K562 (cell line): ENCODE results near the gene MAST1. TPM values are rescaled to one million over a fixed set of nuclear protein-coding genes. Genes with fewer than 3 reads are reported as not detected.
A peak's percentile ranks its signal among the peaks of the same experiment; 100 is the strongest.

ENCODE experiments used
- ARID3B ChIP-seq: fragments of 250-450 bp; sonication (Bioruptor Pico); IDR thresholded peaks from 2 replicates; pipeline ENCODE4 v1.4.0; 2020; ENCODE audit warnings: borderline replicate concordance
- CREB5 ChIP-seq: fragments of 250-450 bp; sonication (Bioruptor Pico); IDR thresholded peaks from 2 replicates; pipeline ENCODE4 v1.5.0; 2020; ENCODE audit warnings: mild to moderate bottlenecking
- HMG20A ChIP-seq: fragments of 450-650 bp; formaldehyde crosslinking; conservative IDR thresholded peaks from 2 replicates; pipeline ENCODE4 v1.4.0; 2020; ENCODE audit warnings: mild to moderate bottlenecking, mixed read lengths
- KAT7 ChIP-seq: sonication (generic); formaldehyde crosslinking; IDR thresholded peaks from 2 replicates; pipeline ENCODE4 v1.8.0; 2022; ENCODE audit warnings: missing genetic modification reagents, mild to moderate bottlenecking, borderline replicate concordance
- NFE2 ChIP-seq: IDR thresholded peaks from 2 replicates; pipeline ENCODE4 v1.6.1; 2014; ENCODE audit warnings: antibody characterized with exemption, low read depth
- PHF20 ChIP-seq: fragments of 450-650 bp; IDR thresholded peaks from 2 replicates; pipeline ENCODE4 v1.6.1; 2018; ENCODE audit not compliant: partially characterized antibody
- RBBP5 ChIP-seq: fragments of 200-600 bp; sonication (generic); IDR thresholded peaks from 2 replicates; pipeline ENCODE4 v1.6.1; 2012; ENCODE audit warnings: borderline replicate concordance, mild to moderate bottlenecking, low read length, control low read depth, inconsistent platforms; ENCODE audit not compliant: insufficient read depth, poor library complexity, severe bottlenecking
- RFX5 ChIP-seq: IDR thresholded peaks from 2 replicates; pipeline ENCODE4 v1.6.1; 2011; ENCODE audit warnings: low read depth, mild to moderate bottlenecking, improper control_type of control experiment, low read length
- ZBTB12 ChIP-seq: fragments of 250-450 bp; sonication (Bioruptor Pico); IDR thresholded peaks from 2 replicates; pipeline ENCODE4 v1.4.0; 2020
- ZBTB17 ChIP-seq: fragments of 450-650 bp; formaldehyde crosslinking; IDR thresholded peaks from 2 replicates; pipeline ENCODE4 v1.4.0; 2020; ENCODE audit warnings: mild to moderate bottlenecking
- ZBTB49 ChIP-seq: sonication (generic); formaldehyde crosslinking; IDR thresholded peaks from 2 replicates; pipeline ENCODE4 v1.8.0; 2022; ENCODE audit warnings: missing genetic modification reagents, mild to moderate bottlenecking, borderline replicate concordance
- ZNF445 ChIP-seq: fragments of 250-450 bp; sonication (Bioruptor Pico); IDR thresholded peaks from 2 replicates; pipeline ENCODE4 v1.4.0; 2020; ENCODE audit warnings: low read depth, mild to moderate bottlenecking, moderate library complexity
- ZNF79 ChIP-seq: fragments of 250-450 bp; sonication (Bioruptor Pico); IDR thresholded peaks from 2 replicates; pipeline ENCODE4 v1.4.0; 2020; ENCODE audit warnings: low read depth, mild to moderate bottlenecking, moderate library complexity
- polyA plus RNA-seq, 8 experiments: library from polyadenylated mRNA; depleted of rRNA in 4 of 8; stranded (reverse) in 5 of 8; unstranded in 3 of 8; fragments of >200 nt; fragmentation: Nextera tagmentation in 2 of 8; fragmentation: Illumina TruSeq in 1 of 8; extraction: Ambion mirVana in 2 of 8; extraction: Trizol in 1 of 8; gene quantifications; 2 replicates each; pipeline versions ENCODE4 v1.2.1 to v1.2.3, GENCODE V29; 2011 to 2014; ENCODE audit warnings: inconsistent platforms in 1 of 8, missing spikeins in 1 of 8
- total RNA-seq, 7 experiments: library from RNA; depleted of rRNA in 6 of 7; stranded (reverse); fragments of >200 nt in 6 of 7; fragmentation: Illumina TruSeq in 2 of 7; extraction: Trizol in 2 of 7; gene quantifications; 2 replicates each; pipeline versions ENCODE4 v1.2.1 to v1.2.3, GENCODE V29; 2011 to 2021; ENCODE audit warnings: low replicate concordance in 1 of 7
- TF ChIP-seq, protein P1 (sequence below): sonication (generic); formaldehyde crosslinking; IDR thresholded peaks from 2 replicates; pipeline ENCODE4 v1.8.0; 2022; ENCODE audit warnings: mild to moderate bottlenecking, missing genetic modification reagents, borderline replicate concordance
- TF ChIP-seq, protein P2 (sequence below), 3 experiments: IDR thresholded peaks in 2 of 3; conservative IDR thresholded peaks in 1 of 3; 2 replicates each; pipeline ENCODE4 v1.5.1; 2011 to 2012; ENCODE audit warnings: low read length in 3 of 3, mild to moderate bottlenecking in 3 of 3, control low read depth in 2 of 3, improper control_type of control experiment in 1 of 3, inconsistent platforms in 1 of 3, low read depth in 1 of 3, mixed read lengths in 1 of 3, moderate library complexity in 1 of 3; ENCODE audit not compliant: insufficient read depth in 2 of 3

MAST1 gene
- total and polyA plus RNA-seq, 9 of the 15 experiments (the other 6 are each of a cell fraction or from before 2014, with no cell fraction given) = 0.48 to 10.3 (median 3.9) TPM

- TF ChIP-seq ZBTB49 (CRISPR knock-in tag) (0 out of 2 replicates have a peak, but pooled peaks have one; percentile 52), PHF20 (peak; percentile 90), KAT7 (no peak), RBBP5 (peak; percentile 99), ZBTB12 (peak; percentile 87), ARID3B (CRISPR knock-in tag) (no peak), HMG20A (CRISPR knock-in tag) (no peak), ZNF79 (no peak), ZBTB17 (CRISPR knock-in tag) (no peak), CREB5 (no peak), ZNF445 (no peak), RFX5 (peak; percentile 49; the same call in 1 of the 2 replicates), NFE2 (no peak)
- TF ChIP-seq, protein P1, sequence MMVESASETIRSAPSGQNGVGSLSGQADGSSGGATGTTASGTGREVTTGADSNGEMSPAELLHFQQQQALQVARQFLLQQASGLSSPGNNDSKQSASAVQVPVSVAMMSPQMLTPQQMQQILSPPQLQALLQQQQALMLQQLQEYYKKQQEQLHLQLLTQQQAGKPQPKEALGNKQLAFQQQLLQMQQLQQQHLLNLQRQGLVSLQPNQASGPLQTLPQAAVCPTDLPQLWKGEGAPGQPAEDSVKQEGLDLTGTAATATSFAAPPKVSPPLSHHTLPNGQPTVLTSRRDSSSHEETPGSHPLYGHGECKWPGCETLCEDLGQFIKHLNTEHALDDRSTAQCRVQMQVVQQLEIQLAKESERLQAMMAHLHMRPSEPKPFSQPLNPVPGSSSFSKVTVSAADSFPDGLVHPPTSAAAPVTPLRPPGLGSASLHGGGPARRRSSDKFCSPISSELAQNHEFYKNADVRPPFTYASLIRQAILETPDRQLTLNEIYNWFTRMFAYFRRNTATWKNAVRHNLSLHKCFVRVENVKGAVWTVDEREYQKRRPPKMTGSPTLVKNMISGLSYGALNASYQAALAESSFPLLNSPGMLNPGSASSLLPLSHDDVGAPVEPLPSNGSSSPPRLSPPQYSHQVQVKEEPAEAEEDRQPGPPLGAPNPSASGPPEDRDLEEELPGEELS (CRISPR knock-in tag) = no peak
- TF ChIP-seq, protein P2, sequence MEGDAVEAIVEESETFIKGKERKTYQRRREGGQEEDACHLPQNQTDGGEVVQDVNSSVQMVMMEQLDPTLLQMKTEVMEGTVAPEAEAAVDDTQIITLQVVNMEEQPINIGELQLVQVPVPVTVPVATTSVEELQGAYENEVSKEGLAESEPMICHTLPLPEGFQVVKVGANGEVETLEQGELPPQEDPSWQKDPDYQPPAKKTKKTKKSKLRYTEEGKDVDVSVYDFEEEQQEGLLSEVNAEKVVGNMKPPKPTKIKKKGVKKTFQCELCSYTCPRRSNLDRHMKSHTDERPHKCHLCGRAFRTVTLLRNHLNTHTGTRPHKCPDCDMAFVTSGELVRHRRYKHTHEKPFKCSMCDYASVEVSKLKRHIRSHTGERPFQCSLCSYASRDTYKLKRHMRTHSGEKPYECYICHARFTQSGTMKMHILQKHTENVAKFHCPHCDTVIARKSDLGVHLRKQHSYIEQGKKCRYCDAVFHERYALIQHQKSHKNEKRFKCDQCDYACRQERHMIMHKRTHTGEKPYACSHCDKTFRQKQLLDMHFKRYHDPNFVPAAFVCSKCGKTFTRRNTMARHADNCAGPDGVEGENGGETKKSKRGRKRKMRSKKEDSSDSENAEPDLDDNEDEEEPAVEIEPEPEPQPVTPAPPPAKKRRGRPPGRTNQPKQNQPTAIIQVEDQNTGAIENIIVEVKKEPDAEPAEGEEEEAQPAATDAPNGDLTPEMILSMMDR (IDR thresholded peaks at IDR 0.05 in 2 of 3, conservative IDR thresholded peaks at IDR 0.05 in 1 of 3; ENCODE audit: insufficient read depth in 2 of 3, low read depth in 1 of 3, low read length in 3 of 3) = peak in 2 of 3 experiments; percentile 20 to 47; a peak in 2 of 6 replicates
These were observed 52.7 kb downstream of the MAST1 start, which contains the start of gene GCDH (continued) for GRCh38 chr19:12890787-12891552.
